ENCODE data around the gene ZSWIM8. TPM values are rescaled to one million over a fixed set of nuclear protein-coding genes. Genes with fewer than 3 reads are reported as not detected.
"Not testable (repeated sequence)": the region's sequence is repeated elsewhere in the genome, so short reads cannot be mapped to it uniquely, and the experiment has no call there.

ZSWIM8 gene, protein sequence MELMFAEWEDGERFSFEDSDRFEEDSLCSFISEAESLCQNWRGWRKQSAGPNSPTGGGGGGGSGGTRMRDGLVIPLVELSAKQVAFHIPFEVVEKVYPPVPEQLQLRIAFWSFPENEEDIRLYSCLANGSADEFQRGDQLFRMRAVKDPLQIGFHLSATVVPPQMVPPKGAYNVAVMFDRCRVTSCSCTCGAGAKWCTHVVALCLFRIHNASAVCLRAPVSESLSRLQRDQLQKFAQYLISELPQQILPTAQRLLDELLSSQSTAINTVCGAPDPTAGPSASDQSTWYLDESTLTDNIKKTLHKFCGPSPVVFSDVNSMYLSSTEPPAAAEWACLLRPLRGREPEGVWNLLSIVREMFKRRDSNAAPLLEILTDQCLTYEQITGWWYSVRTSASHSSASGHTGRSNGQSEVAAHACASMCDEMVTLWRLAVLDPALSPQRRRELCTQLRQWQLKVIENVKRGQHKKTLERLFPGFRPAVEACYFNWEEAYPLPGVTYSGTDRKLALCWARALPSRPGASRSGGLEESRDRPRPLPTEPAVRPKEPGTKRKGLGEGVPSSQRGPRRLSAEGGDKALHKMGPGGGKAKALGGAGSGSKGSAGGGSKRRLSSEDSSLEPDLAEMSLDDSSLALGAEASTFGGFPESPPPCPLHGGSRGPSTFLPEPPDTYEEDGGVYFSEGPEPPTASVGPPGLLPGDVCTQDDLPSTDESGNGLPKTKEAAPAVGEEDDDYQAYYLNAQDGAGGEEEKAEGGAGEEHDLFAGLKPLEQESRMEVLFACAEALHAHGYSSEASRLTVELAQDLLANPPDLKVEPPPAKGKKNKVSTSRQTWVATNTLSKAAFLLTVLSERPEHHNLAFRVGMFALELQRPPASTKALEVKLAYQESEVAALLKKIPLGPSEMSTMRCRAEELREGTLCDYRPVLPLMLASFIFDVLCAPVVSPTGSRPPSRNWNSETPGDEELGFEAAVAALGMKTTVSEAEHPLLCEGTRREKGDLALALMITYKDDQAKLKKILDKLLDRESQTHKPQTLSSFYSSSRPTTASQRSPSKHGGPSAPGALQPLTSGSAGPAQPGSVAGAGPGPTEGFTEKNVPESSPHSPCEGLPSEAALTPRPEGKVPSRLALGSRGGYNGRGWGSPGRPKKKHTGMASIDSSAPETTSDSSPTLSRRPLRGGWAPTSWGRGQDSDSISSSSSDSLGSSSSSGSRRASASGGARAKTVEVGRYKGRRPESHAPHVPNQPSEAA (N-terminal part only)
- 100 to 1,000 TPM; 126 to 144 TPM for total RNA-seq

DNA sequence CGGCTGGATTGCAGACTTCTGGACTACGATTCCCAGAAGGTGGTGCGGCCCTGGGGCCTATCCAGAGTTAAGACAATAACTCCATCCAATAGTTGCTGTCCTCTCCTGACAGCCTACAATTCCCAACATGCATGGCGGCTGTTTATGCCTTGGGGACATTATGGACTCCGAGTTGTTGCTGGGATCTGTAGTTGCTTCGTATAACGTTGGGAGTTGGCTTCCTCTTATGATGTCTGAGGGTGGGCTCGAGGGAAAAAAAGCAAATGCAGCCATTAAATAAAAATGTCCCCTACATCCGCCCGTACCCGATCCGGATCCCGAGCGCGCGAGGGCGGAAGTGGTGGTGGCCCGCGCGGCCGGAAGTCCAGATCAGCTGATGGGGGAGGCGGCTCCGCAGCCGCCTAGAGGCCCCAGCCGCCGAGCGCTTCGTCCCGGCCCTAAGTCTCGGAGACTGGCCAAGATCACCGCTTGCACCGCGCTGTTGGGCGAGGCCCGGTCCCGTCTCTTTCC, at the start of gene ZSWIM8:
Gene ZSWIM8 (plus strand): TSS at position 396 of the 510 bp plus-strand sequence. CDS start 273 bp downstream, outside the sequence.
- Histone ChIP-seq H3K4me1 (ENCODE audit: control insufficient read depth in 1 of 2, low read depth in 2 of 2) (peaks cover 37 to 62% of the 10 kb centered on the region in 2 donors), H3K36me3 (peaks cover 15% of the 10 kb centered on the region), H3K27me3 (replicated peaks; ENCODE audit: insufficient read depth) (no peaks in the 10 kb centered on the region), H3K4me3 (peak within 1 kb of the TSS; percentile 97), H3K27ac (peak within 1 kb of the TSS; percentile 94 to 96), H3K9me3 (no peaks in the 10 kb centered on the region)
- TF ChIP-seq, protein P1, sequence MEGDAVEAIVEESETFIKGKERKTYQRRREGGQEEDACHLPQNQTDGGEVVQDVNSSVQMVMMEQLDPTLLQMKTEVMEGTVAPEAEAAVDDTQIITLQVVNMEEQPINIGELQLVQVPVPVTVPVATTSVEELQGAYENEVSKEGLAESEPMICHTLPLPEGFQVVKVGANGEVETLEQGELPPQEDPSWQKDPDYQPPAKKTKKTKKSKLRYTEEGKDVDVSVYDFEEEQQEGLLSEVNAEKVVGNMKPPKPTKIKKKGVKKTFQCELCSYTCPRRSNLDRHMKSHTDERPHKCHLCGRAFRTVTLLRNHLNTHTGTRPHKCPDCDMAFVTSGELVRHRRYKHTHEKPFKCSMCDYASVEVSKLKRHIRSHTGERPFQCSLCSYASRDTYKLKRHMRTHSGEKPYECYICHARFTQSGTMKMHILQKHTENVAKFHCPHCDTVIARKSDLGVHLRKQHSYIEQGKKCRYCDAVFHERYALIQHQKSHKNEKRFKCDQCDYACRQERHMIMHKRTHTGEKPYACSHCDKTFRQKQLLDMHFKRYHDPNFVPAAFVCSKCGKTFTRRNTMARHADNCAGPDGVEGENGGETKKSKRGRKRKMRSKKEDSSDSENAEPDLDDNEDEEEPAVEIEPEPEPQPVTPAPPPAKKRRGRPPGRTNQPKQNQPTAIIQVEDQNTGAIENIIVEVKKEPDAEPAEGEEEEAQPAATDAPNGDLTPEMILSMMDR (IDR thresholded peaks at IDR 0.05) = no peak
- peak; percentile 85 for DNase-seq (ENCODE audit: low spot score)
- peak; percentile 92 for ATAC-seq (ENCODE audit: insufficient number of reproducible peaks, low FRiP score, low read depth)

DNA sequence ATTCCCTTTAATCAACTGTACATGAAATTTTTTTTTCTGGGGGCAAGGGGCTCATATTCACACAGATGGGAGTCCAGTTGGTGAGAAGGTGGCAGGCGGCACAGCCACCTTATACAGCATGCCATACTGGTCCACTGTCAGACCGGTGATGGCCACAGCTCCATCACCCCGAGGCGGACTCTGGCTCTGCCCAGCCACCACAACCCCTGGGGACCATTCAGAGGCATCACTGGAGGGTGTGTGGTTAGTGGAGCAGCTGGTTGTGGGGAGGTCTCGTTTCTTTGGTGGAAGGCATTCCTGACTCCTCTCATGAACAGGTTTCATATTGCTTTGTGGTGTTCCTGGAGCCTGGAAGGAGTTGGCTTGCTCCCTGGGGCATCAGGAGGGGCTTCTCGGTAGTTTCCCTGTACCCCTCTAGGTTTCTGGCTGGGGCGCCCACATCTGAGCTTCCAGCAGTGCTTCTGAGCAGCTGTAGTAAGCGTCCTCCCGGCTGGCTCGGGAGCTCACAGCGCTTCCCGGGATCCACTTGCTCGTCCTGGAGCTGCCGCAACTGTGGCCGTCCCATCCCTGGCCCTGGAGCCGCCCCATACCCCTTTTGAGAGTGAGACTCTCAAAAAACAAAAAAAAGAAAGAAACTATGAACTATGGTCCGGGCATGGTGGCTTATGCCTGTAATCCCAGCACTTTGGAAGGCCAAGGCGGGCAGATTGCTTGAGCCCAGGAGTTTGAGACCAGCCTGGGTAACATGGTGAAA, 44.7 kb upstream of the ZSWIM8 start:
- not testable (repeated sequence) for DNase-seq (ENCODE audit: low spot score); H3K27me3 ChIP-seq (replicated peaks; ENCODE audit: insufficient read depth); H3K36me3 ChIP-seq; H3K27ac ChIP-seq; H3K9me3 ChIP-seq; H3K4me3 ChIP-seq; ATAC-seq (ENCODE audit: insufficient number of reproducible peaks, low FRiP score, low read depth)
- peaks cover 8 to 22% of the 10 kb centered on the region in 2 donors for H3K4me1 ChIP-seq (ENCODE audit: control insufficient read depth in 1 of 2, low read depth in 2 of 2)

DNA sequence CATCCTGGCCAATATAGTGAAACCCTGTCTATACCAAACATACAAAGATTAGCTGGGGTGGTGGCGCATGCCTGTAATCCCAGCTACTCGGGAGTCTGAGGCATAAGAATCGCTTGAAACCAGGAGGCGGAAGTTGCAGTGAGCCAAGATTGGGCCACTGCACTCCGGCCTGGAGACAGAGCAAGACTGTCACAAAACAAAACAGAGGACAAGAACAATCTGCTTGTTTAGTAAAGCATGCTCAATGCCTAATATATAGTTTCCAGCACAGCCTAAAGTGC, 43.0 kb upstream of the ZSWIM8 start:
- DNase-seq (ENCODE audit: low spot score) = no peak
- H3K27me3 ChIP-seq (replicated peaks; ENCODE audit: insufficient read depth) = no peaks in the 10 kb centered on the region
- TF ChIP-seq, protein P1 (IDR thresholded peaks at IDR 0.05) = no peak
- peaks cover 5% of the 10 kb centered on the region for H3K36me3 ChIP-seq
- ATAC-seq (ENCODE audit: insufficient number of reproducible peaks, low FRiP score, low read depth) = no peak
- no peaks in the 10 kb centered on the region for H3K9me3 ChIP-seq
- H3K4me3 ChIP-seq = no peak overlapping the region
- no peak overlapping the region for H3K27ac ChIP-seq
- peaks cover 16 to 34% of the 10 kb centered on the region in 2 donors for H3K4me1 ChIP-seq (ENCODE audit: control insufficient read depth in 1 of 2, low read depth in 2 of 2)

DNA sequence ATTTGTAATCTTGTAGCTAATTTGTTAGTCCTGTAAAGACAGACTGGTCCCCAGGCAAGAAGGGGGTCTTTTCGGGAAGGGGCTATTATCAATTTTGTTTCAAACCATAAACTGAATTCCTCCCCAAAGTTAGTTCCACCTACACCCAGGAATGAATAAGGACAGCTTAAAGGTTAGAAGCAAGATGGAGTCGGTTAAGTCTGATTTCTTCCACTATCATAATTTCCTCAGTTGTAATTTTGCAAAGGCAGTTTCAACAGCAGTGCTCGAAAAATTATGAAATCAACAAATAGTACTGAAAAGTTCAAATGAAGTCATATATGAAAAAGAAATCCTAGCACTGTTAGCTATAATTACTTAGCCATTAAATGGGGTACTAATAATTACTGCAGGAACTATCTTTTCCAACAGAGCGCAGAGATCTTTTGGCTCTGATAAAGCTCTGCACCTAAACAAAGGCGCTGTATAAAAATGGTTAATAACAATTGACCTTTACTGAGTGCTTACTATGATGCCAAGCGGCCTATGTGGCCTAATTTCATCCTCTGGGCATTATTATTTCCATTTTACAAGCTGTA, 42.0 kb upstream of the ZSWIM8 start:
- peaks cover 3% of the 10 kb centered on the region for H3K36me3 ChIP-seq
- H3K27me3 ChIP-seq (replicated peaks; ENCODE audit: insufficient read depth) = no peaks in the 10 kb centered on the region
- no peaks in the 10 kb centered on the region for H3K9me3 ChIP-seq
- ATAC-seq (ENCODE audit: insufficient number of reproducible peaks, low FRiP score, low read depth) (no peak), DNase-seq (ENCODE audit: low spot score) (no peak)
- peak overlapping the region; percentile 80 for H3K4me3 ChIP-seq
- H3K27ac ChIP-seq = peak overlapping the region; percentile 89 to 97
- TF ChIP-seq, protein P1 (IDR thresholded peaks at IDR 0.05) = no peak
- H3K4me1 ChIP-seq (ENCODE audit: control insufficient read depth in 1 of 2, low read depth in 2 of 2) = peaks cover 16 to 37% of the 10 kb centered on the region in 2 donors
